ENCODE results near the gene WDR72.

WDR72 gene

GRCh38 chr15:53530761-53531160 is 228.7 kb downstream of the WDR72 start:
- no peak for TF ChIP-seq CTCF (IDR thresholded peaks at IDR 0.05; ENCODE audit: low read depth, low read length)
- no peak for DNase-seq (ENCODE audit: low read depth in 2 of 2)
- no peak overlapping the region for H3K4me3 ChIP-seq (replicated peaks in 1 of 2; ENCODE audit: low read depth in 2 of 2, low read length in 2 of 2)

- no peak overlapping the region for H3K4me3 ChIP-seq (replicated peaks in 1 of 2; ENCODE audit: low read depth in 2 of 2, low read length in 2 of 2)
- DNase-seq (ENCODE audit: low read depth in 2 of 2), result no peak
- no peak for TF ChIP-seq CTCF (IDR thresholded peaks at IDR 0.05; ENCODE audit: low read depth, low read length)
These were observed 231.5 kb downstream of the WDR72 start for GRCh38 chr15:53527996-53528395.

DNA sequence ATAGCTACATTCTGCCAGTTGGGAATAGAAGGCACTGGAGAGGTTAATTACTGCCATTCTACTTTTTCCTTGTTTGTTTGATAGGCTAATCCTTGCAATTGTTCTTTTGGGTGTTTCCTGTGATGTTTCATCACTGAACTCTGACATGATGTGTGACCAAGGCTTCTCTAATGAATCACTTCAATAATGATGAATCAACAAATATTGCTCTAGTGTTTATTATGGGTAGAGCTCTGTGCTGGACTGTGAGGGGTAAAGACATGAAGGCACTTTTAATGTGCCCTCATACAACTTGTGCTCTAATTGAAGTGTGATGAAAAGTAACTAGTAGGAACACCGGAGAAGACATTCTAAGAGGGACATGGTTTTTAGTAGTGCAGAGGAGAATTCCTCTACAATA is 233.6 kb downstream of the WDR72 start:
- no peak for DNase-seq (ENCODE audit: low read depth in 2 of 2)
- no peak for TF ChIP-seq CTCF (IDR thresholded peaks at IDR 0.05; ENCODE audit: low read depth, low read length)
- no peak overlapping the region for H3K4me3 ChIP-seq (replicated peaks in 1 of 2; ENCODE audit: low read depth in 2 of 2, low read length in 2 of 2)

GRCh38 chr15:53522991-53523390 is 236.5 kb downstream of the WDR72 start:
- no peak overlapping the region for H3K4me3 ChIP-seq (replicated peaks in 1 of 2; ENCODE audit: low read depth in 2 of 2, low read length in 2 of 2)
- no peak for DNase-seq (ENCODE audit: low read depth in 2 of 2)
- TF ChIP-seq CTCF (IDR thresholded peaks at IDR 0.05; ENCODE audit: low read depth, low read length), result no peak

GRCh38 chr15:53520996-53521395 is 238.5 kb downstream of the WDR72 start:
- no peak for TF ChIP-seq CTCF (IDR thresholded peaks at IDR 0.05; ENCODE audit: low read depth, low read length)
- no peak for DNase-seq (ENCODE audit: low read depth in 2 of 2)
- H3K4me3 ChIP-seq (replicated peaks in 1 of 2; ENCODE audit: low read depth in 2 of 2, low read length in 2 of 2), result no peak overlapping the region

- TF ChIP-seq CTCF (IDR thresholded peaks at IDR 0.05; ENCODE audit: low read depth, low read length), result no peak
- no peak overlapping the region for H3K4me3 ChIP-seq (replicated peaks in 1 of 2; ENCODE audit: low read depth in 2 of 2, low read length in 2 of 2)
- DNase-seq (ENCODE audit: low read depth in 2 of 2), result no peak
These were observed 246.0 kb downstream of the WDR72 start for GRCh38 chr15:53513431-53513830.

GRCh38 chr15:53512029-53512428 is 247.4 kb downstream of the WDR72 start:
- no peak overlapping the region for H3K4me3 ChIP-seq (replicated peaks in 1 of 2; ENCODE audit: low read depth in 2 of 2, low read length in 2 of 2)
- TF ChIP-seq CTCF (IDR thresholded peaks at IDR 0.05; ENCODE audit: low read depth, low read length), result no peak
- DNase-seq (ENCODE audit: low read depth in 2 of 2), result no peak
